Embryonic facial prominence (tissue), 1 donor: Measurements from ENCODE around the gene NOXA1.
"Not testable (repeated sequence)": the region's sequence is repeated elsewhere in the genome, so short reads cannot be mapped to it uniquely, and the experiment has no call there.

Source experiments
- DNase-seq: peaks from one replicate; pipeline ENCODE4 v3.0.0-alpha.2; 2016; ENCODE audit errors: extremely low spot score

Gene NOXA1

GRCh38 chr9:137462986-137463930, 40.1 kb downstream of the NOXA1 start:
- DNase-seq = no peak

GRCh38 chr9:137463931-137464290, 40.7 kb downstream of the NOXA1 start:
- no peak for DNase-seq

GRCh38 chr9:137464291-137464999, 41.3 kb downstream of the NOXA1 start:
- DNase-seq = no peak

GRCh38 chr9:137465000-137465719, 42.0 kb downstream of the NOXA1 start:
- no peak for DNase-seq

GRCh38 chr9:137465720-137466388, 42.7 kb downstream of the NOXA1 start:
- no peak for DNase-seq

GRCh38 chr9:137466389-137467085, 43.3 kb downstream of the NOXA1 start:
- not testable (repeated sequence) for DNase-seq

DNA sequence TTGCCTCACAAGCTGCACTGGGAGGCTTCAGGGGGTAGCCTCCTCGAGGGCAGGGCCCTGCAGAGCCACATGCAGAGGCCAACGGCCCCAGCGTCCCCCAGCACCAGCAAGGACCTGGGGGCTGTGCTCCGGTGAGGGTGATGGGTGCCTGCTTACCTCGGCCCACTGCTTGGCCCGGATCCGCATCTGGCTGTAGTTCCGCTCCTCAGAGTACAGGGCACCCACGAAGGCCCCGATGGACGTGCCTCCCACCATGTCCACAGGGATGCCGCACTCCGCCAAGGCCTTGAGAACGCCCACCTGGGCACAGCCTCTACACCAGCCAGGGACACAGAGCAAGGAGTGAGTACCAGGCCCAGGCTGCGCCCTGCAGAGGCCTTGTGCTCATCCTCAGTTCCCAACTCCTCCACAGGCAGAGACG, 44.0 kb downstream of the NOXA1 start:
- DNase-seq = no peak

DNA sequence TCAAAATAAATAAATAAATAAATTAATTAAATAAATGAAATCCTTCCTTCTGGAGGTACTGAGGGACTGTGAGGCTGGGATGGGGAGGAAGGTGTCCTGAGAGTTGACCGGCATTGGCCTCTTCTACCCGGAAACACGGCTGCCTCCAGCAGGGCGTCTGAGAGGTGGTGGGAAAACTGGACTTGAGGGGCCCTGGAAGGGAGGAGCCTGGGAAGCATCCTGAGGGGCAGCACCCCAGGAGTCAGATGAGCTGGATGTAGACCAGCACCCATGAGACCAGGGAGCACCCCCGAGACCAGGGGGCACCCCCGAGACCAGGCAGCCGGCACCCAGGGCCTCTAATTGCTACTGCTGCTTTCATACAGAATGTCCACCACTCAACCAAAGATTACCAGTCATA, 44.7 kb downstream of the NOXA1 start:
- no peak for DNase-seq

- no peak for DNase-seq
Observed at GRCh38 chr9:137470785-137471184, 47.6 kb downstream of the NOXA1 start.

- DNase-seq = no peak
Observed at GRCh38 chr9:137474271-137474670, 51.1 kb downstream of the NOXA1 start.

GRCh38 chr9:137475666-137476065, 52.5 kb downstream of the NOXA1 start:
- DNase-seq = no peak

DNA sequence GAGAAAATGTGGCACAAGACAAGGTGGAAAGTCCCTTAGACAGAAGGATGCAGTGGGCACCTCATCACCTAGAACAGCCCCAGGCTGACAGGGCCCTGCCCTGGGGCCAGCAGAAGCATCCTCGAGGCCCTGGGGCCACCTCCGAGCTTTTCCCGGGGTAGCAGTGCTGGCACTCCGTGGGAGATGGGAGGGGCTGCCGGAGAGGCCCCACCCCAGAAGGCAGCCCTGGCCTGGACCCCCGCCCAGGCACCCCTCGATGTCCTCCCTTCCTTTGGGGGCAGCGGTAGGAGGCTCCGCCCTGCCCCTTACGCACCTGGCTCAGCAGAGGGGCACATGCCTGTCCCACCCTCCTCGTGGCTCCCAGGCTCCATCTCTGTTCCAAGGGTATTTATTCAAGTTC, 53.7 kb downstream of the NOXA1 start:
- DNase-seq = no peak

GRCh38 chr9:137477778-137478612, 54.8 kb downstream of the NOXA1 start:
- no peak for DNase-seq

GRCh38 chr9:137478613-137478961, 55.4 kb downstream of the NOXA1 start:
- DNase-seq = no peak

DNA sequence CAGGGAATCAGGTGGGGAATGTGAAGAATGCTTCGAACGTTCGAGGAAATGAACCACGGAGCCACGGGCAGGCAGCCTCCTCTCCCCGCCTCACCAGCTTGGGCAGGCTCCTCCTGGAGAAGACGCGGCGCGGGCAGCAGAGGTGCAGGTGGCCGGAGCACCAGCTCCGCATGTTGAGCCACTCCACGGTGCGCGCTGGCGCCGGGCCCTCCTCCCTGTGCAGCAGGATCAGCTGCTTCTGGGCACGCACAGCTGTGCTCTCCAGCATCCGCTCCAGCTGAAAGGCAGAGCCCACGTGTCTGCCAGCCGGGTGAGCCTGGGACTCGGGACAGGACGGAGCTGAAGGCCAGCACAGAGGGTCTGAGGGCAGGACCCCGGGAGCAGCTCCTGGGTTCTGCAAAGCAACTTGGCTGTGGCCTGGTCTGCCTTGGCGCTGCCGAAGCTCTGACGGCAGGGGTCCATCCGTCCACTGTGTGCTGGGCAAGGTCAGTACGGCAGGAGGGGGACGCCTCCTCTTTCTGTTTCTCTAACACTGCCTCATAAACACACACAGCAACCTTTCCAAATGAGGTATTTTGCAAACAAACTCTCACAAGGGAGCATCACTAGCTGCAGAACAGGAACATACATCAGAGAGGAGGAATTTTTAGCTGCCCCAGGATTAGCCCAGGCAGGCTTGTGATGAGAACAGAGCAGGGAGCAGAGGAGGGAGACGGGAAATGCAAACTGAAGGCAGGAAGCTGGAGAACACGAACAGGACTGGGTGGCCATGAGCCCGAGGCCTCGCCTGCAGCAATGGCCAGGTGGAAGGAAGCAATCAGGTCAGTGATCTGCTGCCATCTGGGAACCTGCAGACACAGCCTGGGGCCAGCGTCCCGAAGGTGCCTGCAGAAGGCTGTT, 56.0 kb downstream of the NOXA1 start:
- DNase-seq = no peak

GRCh38 chr9:137479892-137480685, 56.9 kb downstream of the NOXA1 start:
- no peak for DNase-seq

- no peak for DNase-seq
Observed at GRCh38 chr9:137480686-137481683, 57.8 kb downstream of the NOXA1 start.
